Measurements from ENCODE around the gene AQP2.

DNA sequence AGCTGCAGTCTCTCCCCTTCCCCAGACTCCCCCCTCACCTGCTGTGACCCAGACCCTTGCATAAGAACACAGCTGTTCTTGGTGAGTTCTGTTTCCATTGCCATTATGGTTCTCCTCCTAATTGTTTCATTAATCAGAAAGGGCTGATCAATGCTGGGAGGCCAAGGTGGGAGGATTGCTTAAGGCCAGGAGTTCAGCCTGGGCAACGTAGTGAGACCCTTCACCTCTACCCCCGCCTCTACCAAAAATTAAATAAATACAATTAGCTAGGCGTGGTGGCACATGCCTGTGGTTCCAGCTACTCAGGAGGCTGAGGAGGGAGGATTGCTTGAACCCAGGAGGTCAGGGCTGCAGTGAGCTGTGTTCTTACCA, 29.6 kb upstream of the AQP2 start:
- TF ChIP-seq, protein P1, sequence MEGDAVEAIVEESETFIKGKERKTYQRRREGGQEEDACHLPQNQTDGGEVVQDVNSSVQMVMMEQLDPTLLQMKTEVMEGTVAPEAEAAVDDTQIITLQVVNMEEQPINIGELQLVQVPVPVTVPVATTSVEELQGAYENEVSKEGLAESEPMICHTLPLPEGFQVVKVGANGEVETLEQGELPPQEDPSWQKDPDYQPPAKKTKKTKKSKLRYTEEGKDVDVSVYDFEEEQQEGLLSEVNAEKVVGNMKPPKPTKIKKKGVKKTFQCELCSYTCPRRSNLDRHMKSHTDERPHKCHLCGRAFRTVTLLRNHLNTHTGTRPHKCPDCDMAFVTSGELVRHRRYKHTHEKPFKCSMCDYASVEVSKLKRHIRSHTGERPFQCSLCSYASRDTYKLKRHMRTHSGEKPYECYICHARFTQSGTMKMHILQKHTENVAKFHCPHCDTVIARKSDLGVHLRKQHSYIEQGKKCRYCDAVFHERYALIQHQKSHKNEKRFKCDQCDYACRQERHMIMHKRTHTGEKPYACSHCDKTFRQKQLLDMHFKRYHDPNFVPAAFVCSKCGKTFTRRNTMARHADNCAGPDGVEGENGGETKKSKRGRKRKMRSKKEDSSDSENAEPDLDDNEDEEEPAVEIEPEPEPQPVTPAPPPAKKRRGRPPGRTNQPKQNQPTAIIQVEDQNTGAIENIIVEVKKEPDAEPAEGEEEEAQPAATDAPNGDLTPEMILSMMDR (tag by site-specific recombination; IDR thresholded peaks at IDR 0.05), result no peak
- no peak for TF ChIP-seq BCL11A (tag by site-specific recombination; IDR thresholded peaks at IDR 0.05; ENCODE audit: low read depth)
- TF ChIP-seq ZNF558 (tag by site-specific recombination; IDR thresholded peaks at IDR 0.05), result no peak
- no peak for TF ChIP-seq ZNF10 (tag by site-specific recombination; IDR thresholded peaks at IDR 0.05)
- TF ChIP-seq ZBTB8A (tag by site-specific recombination; IDR thresholded peaks at IDR 0.05), result no peak
- peak; percentile 61 for TF ChIP-seq ZNF121 (tag by site-specific recombination; IDR thresholded peaks at IDR 0.05)
- TF ChIP-seq FEZF1 (tag by site-specific recombination; IDR thresholded peaks at IDR 0.05), result no peak
- TF ChIP-seq ZNF660 (tag by site-specific recombination; IDR thresholded peaks at IDR 0.05), result no peak
- TF ChIP-seq, protein P2, sequence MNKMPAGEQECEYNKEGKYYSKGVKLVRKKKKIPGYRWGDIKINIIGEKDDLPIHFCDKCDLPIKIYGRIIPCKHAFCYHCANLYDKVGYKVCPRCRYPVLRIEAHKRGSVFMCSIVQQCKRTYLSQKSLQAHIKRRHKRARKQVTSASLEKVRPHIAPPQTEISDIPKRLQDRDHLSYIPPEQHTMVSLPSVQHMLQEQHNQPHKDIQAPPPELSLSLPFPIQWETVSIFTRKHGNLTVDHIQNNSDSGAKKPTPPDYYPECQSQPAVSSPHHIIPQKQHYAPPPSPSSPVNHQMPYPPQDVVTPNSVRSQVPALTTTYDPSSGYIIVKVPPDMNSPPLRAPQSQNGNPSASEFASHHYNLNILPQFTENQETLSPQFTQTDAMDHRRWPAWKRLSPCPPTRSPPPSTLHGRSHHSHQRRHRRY (tag by site-specific recombination; IDR thresholded peaks at IDR 0.05), result no peak
- TF ChIP-seq, protein P3, sequence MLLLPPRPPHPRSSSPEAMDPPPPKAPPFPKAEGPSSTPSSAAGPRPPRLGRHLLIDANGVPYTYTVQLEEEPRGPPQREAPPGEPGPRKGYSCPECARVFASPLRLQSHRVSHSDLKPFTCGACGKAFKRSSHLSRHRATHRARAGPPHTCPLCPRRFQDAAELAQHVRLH (tag by site-specific recombination; IDR thresholded peaks at IDR 0.05), result no peak
